ENCODE data around the gene CACNA1D. TPM values are rescaled to one million over a fixed set of nuclear protein-coding genes. Genes with fewer than 3 reads are reported as not detected.

Gene CACNA1D
- total and polyA plus RNA-seq, 12 donors: 0.04 to 1.9 (median 0.49) TPM

DNA sequence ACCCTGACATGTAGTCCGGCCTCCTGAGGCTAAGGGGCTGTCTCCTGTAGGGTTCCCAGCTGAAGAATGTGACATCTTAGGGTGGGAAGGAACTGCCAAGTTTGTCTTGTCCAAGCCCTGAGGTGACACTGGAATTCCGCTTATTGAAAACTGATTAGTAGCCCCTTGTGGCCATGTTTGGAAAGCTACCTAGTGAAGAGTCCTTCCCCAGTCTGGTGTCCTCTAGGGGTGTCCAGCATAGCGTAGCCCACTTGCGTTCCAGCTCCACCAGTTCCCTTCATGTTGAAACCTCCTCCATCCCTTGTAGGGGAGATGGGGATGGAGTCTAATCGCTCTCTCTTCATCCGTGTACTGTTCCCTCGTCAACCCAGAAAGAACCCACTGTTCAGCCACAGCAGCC is 272.3 kb downstream of the CACNA1D start:
- TF ChIP-seq, protein P1, sequence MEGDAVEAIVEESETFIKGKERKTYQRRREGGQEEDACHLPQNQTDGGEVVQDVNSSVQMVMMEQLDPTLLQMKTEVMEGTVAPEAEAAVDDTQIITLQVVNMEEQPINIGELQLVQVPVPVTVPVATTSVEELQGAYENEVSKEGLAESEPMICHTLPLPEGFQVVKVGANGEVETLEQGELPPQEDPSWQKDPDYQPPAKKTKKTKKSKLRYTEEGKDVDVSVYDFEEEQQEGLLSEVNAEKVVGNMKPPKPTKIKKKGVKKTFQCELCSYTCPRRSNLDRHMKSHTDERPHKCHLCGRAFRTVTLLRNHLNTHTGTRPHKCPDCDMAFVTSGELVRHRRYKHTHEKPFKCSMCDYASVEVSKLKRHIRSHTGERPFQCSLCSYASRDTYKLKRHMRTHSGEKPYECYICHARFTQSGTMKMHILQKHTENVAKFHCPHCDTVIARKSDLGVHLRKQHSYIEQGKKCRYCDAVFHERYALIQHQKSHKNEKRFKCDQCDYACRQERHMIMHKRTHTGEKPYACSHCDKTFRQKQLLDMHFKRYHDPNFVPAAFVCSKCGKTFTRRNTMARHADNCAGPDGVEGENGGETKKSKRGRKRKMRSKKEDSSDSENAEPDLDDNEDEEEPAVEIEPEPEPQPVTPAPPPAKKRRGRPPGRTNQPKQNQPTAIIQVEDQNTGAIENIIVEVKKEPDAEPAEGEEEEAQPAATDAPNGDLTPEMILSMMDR (IDR thresholded peaks at IDR 0.05): no peak
- ATAC-seq (no peak), DNase-seq (no peak)
- no peaks in the 10 kb centered on the region for H3K36me3 ChIP-seq
- intact Hi-C loops (cut with DNase I): loop anchor here in 1 of 10 donors (2.0 kb wide), 1 partner anchor 28 kb away; no protein-coding TSS in a partner anchor
- H3K9me3 ChIP-seq: no peaks in the 10 kb centered on the region
- no peaks in the 10 kb centered on the region for H3K4me1 ChIP-seq
- peaks cover 0 to 36% (median 14%) of the 10 kb centered on the region in 7 donors for H3K27me3 ChIP-seq
- H3K4me3 ChIP-seq: no peak overlapping the region
- 89 to 90% methylated on average over 7 of the region's 7 CpGs for WGBS, 2 donors
- H3K27ac ChIP-seq: no peak overlapping the region

- TF ChIP-seq, protein P1 (IDR thresholded peaks at IDR 0.05): no peak
- Histone ChIP-seq H3K27ac (no peak overlapping the region), H3K4me3 (no peak overlapping the region), H3K36me3 (no peaks in the 10 kb centered on the region), H3K27me3 (peaks cover 0 to 31% (median 14%) of the 10 kb centered on the region in 7 donors), H3K4me1 (peaks cover 0 to 10% (median 0%) of the 10 kb centered on the region in 9 donors), H3K9me3 (no peaks in the 10 kb centered on the region)
- DNase-seq: no peak
- intact Hi-C loops (cut with DNase I): no loop called here
- ATAC-seq: no peak
- 44 to 46% methylated on average over 12 of the region's 12 CpGs for WGBS, 2 donors
These were observed 274.4 kb downstream of the CACNA1D start for GRCh38 chr3:53768478-53769459.

DNA sequence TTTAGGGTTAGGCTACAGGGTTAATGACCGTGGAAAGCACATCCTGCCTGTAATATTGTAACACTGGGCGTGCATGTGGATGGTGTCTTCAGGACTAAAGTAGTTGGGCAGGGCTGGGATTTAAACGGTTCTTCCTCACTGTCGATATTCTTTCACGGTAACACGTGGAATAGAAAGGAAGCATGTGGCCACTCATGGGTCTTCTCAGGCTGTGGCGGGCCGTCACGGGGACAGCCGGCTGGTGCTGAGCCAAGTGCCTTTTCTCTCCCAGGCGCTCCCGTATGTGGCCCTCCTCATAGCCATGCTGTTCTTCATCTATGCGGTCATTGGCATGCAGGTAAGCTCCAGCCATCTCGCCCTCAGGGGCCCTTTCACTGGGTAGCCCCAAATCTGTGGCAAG is 278.2 kb downstream of the CACNA1D start:
- ATAC-seq (no peak), DNase-seq (no peak)
- 85 to 87% methylated on average over 14 of the region's 14 CpGs for WGBS, 2 donors
- H3K4me1 ChIP-seq: peaks cover 0 to 15% (median 0%) of the 10 kb centered on the region in 9 donors
- H3K36me3 ChIP-seq: no peaks in the 10 kb centered on the region
- H3K27me3 ChIP-seq: peaks cover 0 to 23% (median 14%) of the 10 kb centered on the region in 7 donors
- TF ChIP-seq, protein P1 (IDR thresholded peaks at IDR 0.05): no peak
- no peak overlapping the region for H3K27ac ChIP-seq
- H3K9me3 ChIP-seq: no peaks in the 10 kb centered on the region
- H3K4me3 ChIP-seq: no peak overlapping the region
- intact Hi-C loops (cut with DNase I): no loop called here

GRCh38 chr3:53773021-53773436 is 278.6 kb downstream of the CACNA1D start:
- 51 to 57% methylated on average over 5 of the region's 5 CpGs for WGBS, 2 donors
- intact Hi-C loops (cut with DNase I): no loop called here
- Histone ChIP-seq H3K4me1 (peaks cover 0 to 15% (median 0%) of the 10 kb centered on the region in 9 donors), H3K27ac (no peak overlapping the region), H3K27me3 (peaks cover 0 to 22% (median 14%) of the 10 kb centered on the region in 7 donors), H3K36me3 (no peaks in the 10 kb centered on the region), H3K9me3 (no peaks in the 10 kb centered on the region), H3K4me3 (no peak overlapping the region)
- TF ChIP-seq, protein P1 (IDR thresholded peaks at IDR 0.05): no peak
- ATAC-seq (no peak), DNase-seq (no peak)
